ENCODE data around the gene GREB1. TPM values are rescaled to one million over a fixed set of nuclear protein-coding genes. Genes with fewer than 3 reads are reported as not detected.

GREB1 gene
- polyA plus RNA-seq, 1 donor from 2014 or later = 17.2 TPM

DNA sequence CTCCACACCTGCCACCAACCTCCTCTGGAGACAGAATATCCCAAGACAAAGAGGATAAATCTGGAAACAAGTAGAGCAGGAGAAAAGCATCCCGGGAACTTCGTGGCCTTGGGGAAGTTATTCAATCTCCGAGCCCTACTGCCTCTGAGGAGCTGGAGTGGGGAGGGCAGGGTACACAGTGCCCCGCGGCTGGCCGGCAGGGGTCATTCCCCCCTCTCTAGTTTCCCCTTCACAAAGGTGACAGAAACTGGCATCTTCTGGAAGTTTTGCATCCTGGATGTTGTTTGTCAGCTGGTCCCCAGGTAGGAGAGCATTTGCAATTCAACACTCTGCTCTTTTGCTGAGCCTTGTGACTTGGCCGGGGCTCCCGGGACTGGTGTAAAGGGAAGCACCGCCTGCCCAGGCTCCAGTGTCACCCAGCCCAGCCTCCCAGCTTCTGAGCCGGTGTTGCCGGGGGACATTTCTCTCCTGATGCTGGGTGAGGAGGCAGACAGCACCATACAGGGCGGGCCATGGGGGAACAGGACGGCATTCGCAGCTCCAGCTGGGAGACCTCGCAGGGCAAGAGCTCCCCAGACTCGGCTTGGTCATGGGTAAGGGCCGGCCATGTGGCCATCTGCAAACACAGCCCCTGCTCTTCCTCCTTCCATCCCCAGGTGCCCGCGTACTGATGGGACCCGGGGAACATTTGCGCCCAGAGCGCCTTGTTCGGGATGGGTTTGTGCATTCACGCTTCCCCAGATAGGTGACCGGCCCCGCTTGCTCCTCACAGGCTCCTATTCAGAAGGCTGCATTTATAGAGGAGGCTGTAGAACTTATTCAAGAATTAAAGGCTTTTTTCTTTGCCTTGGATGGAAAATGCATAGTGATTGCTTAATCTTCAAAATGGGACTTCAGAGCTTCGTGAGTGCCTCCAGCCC, 143.6 kb downstream of the GREB1 start:
- Histone ChIP-seq H3K27me3 (ENCODE audit: insufficient read depth, low read depth, low read length) (no peaks in the 10 kb centered on the region), H2AFZ (ENCODE audit: low read depth, low read length) (no peak overlapping the region), H4K20me1 (ENCODE audit: insufficient read depth) (no peaks in the 10 kb centered on the region), H3K9ac (ENCODE audit: low read length) (no peak overlapping the region), H3K27ac (ENCODE audit: low read length) (no peak overlapping the region), H3K9me3 (ENCODE audit: low read length) (no peaks in the 10 kb centered on the region), H3K9me2 (ENCODE audit: insufficient read depth, low read length) (no peaks in the 10 kb centered on the region), H3K36me3 (ENCODE audit: insufficient read depth, low read length) (no peaks in the 10 kb centered on the region), H3F3A (ENCODE audit: insufficient read depth, low read length, poor library complexity, severe bottlenecking) (no peaks in the 10 kb centered on the region), H3K79me2 (replicated peaks; ENCODE audit: insufficient read depth, low read length) (no peaks in the 10 kb centered on the region), H3K4me3 (ENCODE audit: low read length) (no peak overlapping the region), H3K4me2 (ENCODE audit: low read length) (no peak overlapping the region)
- TF ChIP-seq TAF1 (IDR thresholded peaks at IDR 0.05; ENCODE audit: low read depth) = no peak
- no peak for TF ChIP-seq REST (IDR thresholded peaks at IDR 0.05; ENCODE audit: borderline replicate concordance)

DNA sequence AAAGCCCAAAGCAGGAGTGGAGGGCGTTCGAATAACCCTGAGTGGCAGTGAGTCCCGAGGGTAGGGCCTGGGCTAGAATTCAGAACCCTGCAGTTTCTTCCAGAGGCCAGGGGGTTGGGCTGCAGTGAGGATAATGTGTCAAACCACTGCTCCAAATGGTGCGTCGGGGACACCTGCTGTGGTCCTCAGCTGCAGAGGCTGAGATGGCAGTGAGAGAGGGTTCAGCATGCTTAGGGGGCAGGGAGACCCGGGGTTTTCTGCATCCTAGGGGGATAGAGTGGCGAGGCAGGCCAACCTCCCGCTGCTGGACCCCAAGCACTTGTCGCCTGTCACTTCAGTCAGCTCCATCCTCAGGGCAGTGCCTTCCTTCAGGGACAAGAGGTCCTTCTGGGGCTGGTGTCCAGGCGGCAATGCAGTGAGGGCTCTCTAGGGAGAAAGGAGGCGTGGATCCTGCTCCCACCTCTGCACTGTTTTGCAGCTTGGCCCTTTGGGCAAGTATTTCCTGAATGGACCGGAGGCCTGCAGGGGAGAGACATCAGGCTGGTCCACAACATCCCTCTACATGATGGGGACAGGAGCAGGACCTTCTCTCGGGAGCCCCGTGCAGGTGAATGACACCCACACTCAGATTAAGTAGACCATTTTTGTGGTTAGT, 144.6 kb downstream of the GREB1 start:
- TF ChIP-seq POLR2AphosphoS5 (IDR thresholded peaks at IDR 0.05) (no peak), REST (IDR thresholded peaks at IDR 0.05; ENCODE audit: borderline replicate concordance) (no peak), MXI1 (conservative IDR thresholded peaks at IDR 0.05; ENCODE audit: poor library complexity, severe bottlenecking) (no peak), EP300 (conservative IDR thresholded peaks at IDR 0.05; ENCODE audit: poor library complexity, severe bottlenecking) (no peak)
- Histone ChIP-seq H2AFZ (ENCODE audit: low read depth, low read length) (no peak overlapping the region), H3K36me3 (ENCODE audit: insufficient read depth, low read length) (no peaks in the 10 kb centered on the region), H3F3A (ENCODE audit: insufficient read depth, low read length, poor library complexity, severe bottlenecking) (no peaks in the 10 kb centered on the region), H3K79me2 (replicated peaks; ENCODE audit: insufficient read depth, low read length) (no peaks in the 10 kb centered on the region), H3K9me2 (ENCODE audit: insufficient read depth, low read length) (no peaks in the 10 kb centered on the region), H3K9me3 (ENCODE audit: low read length) (no peaks in the 10 kb centered on the region), H4K20me1 (ENCODE audit: insufficient read depth) (no peaks in the 10 kb centered on the region), H3K4me2 (ENCODE audit: low read length) (no peak overlapping the region), H3K4me3 (ENCODE audit: low read length) (no peak overlapping the region), H3K27me3 (ENCODE audit: insufficient read depth, low read depth, low read length) (no peaks in the 10 kb centered on the region), H3K9ac (ENCODE audit: low read length) (no peak overlapping the region), H3K27ac (ENCODE audit: low read length) (no peak overlapping the region)

Data from neural cell (in vitro differentiated cells).